OCI-LY3 (cell line): ENCODE results near the gene GRIK4.
A peak's percentile ranks its signal among the peaks of the same experiment; 100 is the strongest.

ENCODE experiments used
- H2AFZ ChIP-seq: fragments of 200-600, 300-600 bp; shearing (Covaris generic); 2 replicates; pipeline ENCODE4 v1.6.0; 2014; ENCODE audit warnings: antibody characterized with exemption, low read depth, low read length
- H3K27ac ChIP-seq: fragments of 200-600, 300-600 bp; sonication (generic); 2 replicates; pipeline ENCODE4 v1.5.1; 2014; ENCODE audit warnings: mild to moderate bottlenecking, low read length, moderate library complexity, mixed read lengths
- H3K27me3 ChIP-seq: fragments of 200-600, 300-600 bp; sonication (generic); 2 replicates; pipeline ENCODE4 v1.6.1; 2014; ENCODE audit warnings: low read depth, low read length, mixed read lengths
- H3K36me3 ChIP-seq: fragments of 200-600, 300-600 bp; sonication (generic); replicated peaks from 2 replicates; pipeline ENCODE3; 2014; ENCODE audit warnings: low read depth, low read length, mixed read lengths
- H3K4me1 ChIP-seq: fragments of 300-600, 200-600 bp; sonication (generic); 2 replicates; pipeline ENCODE4 v1.6.1; 2014; ENCODE audit warnings: low read length, mixed read lengths
- H3K4me2 ChIP-seq: fragments of 200-600, 300-600 bp; sonication (generic); 2 replicates; pipeline ENCODE4 v1.6.1; 2014; ENCODE audit warnings: low read length, mixed read lengths
- H3K4me3 ChIP-seq: fragments of 300-600, 200-600 bp; sonication (generic); 2 replicates; pipeline ENCODE4 v1.5.1; 2014; ENCODE audit warnings: antibody characterized with exemption, mild to moderate bottlenecking, low read length, moderate library complexity
- H3K79me2 ChIP-seq: fragments of 300-600, 200-600 bp; shearing (Covaris generic); 2 replicates; pipeline ENCODE4 v1.6.1; 2014; ENCODE audit warnings: mild to moderate bottlenecking, low read length, mixed read lengths
- H3K9ac ChIP-seq: fragments of 300-600, 200-600 bp; shearing (Covaris generic); 2 replicates; pipeline ENCODE4 v1.6.0; 2014; ENCODE audit warnings: mild to moderate bottlenecking, low read length, moderate library complexity
- H3K9me3 ChIP-seq: fragments of 200-600, 300-600 bp; shearing (Covaris generic); 2 replicates; pipeline ENCODE4 v1.6.1; 2014; ENCODE audit warnings: low read length, mixed read lengths; ENCODE audit not compliant: insufficient read depth
- H4K20me1 ChIP-seq: fragments of 200-600, 300-600 bp; sonication (generic); 2 replicates; pipeline ENCODE4 v1.6.1; 2016; ENCODE audit warnings: low read length, mixed read lengths; ENCODE audit not compliant: insufficient read depth
- CTCF ChIP-seq: fragments of 200-600, 300-600 bp; sonication (generic); IDR thresholded peaks from 2 replicates; pipeline ENCODE4 v1.5.1; 2014; ENCODE audit warnings: antibody characterized with exemption, low read length, low read depth
- EZH2phosphoT487 ChIP-seq: fragments of 200-600 bp; shearing (Covaris generic); IDR thresholded peaks from 2 replicates; pipeline ENCODE4 v1.6.1; 2018; ENCODE audit warnings: antibody characterized with exemption, mixed run types, low read depth

Gene GRIK4

GRCh38 chr11:120908461-120909181, 397.1 kb downstream of the GRIK4 start:
- H3K9ac ChIP-seq, result no peak overlapping the region
- no peaks in the 10 kb centered on the region for H3K4me1 ChIP-seq
- H2AFZ ChIP-seq, result no peak overlapping the region
- H3K4me2 ChIP-seq, result no peak overlapping the region
- peaks cover 38% of the 10 kb centered on the region for H3K27me3 ChIP-seq
- no peaks in the 10 kb centered on the region for H3K79me2 ChIP-seq
- no peaks in the 10 kb centered on the region for H4K20me1 ChIP-seq
- H3K36me3 ChIP-seq, result no peaks in the 10 kb centered on the region
- no peak overlapping the region for H3K4me3 ChIP-seq
- H3K27ac ChIP-seq, result no peak overlapping the region
- no peak for TF ChIP-seq EZH2phosphoT487
- no peak for TF ChIP-seq CTCF
- H3K9me3 ChIP-seq, result no peaks in the 10 kb centered on the region

- TF ChIP-seq CTCF, result no peak
- no peak for TF ChIP-seq EZH2phosphoT487
- Histone ChIP-seq H3K4me1 (no peaks in the 10 kb centered on the region), H3K9ac (no peak overlapping the region), H3K36me3 (no peaks in the 10 kb centered on the region), H4K20me1 (no peaks in the 10 kb centered on the region), H3K79me2 (no peaks in the 10 kb centered on the region), H2AFZ (no peak overlapping the region), H3K4me2 (no peak overlapping the region), H3K9me3 (no peaks in the 10 kb centered on the region), H3K27me3 (peaks cover 40% of the 10 kb centered on the region), H3K27ac (no peak overlapping the region), H3K4me3 (no peak overlapping the region)
These were observed 398.3 kb downstream of the GRIK4 start for GRCh38 chr11:120909676-120910416.

- Histone ChIP-seq H3K9ac (no peak overlapping the region), H3K9me3 (no peaks in the 10 kb centered on the region), H4K20me1 (no peaks in the 10 kb centered on the region), H3K4me3 (no peak overlapping the region), H3K79me2 (no peaks in the 10 kb centered on the region), H2AFZ (no peak overlapping the region), H3K4me2 (no peak overlapping the region), H3K36me3 (no peaks in the 10 kb centered on the region), H3K27me3 (peaks cover 44% of the 10 kb centered on the region), H3K27ac (no peak overlapping the region), H3K4me1 (no peaks in the 10 kb centered on the region)
- TF ChIP-seq CTCF (no peak), EZH2phosphoT487 (no peak)
These were observed 400.4 kb downstream of the GRIK4 start for GRCh38 chr11:120911943-120912342.

- no peaks in the 10 kb centered on the region for H3K4me1 ChIP-seq
- no peak overlapping the region for H3K9ac ChIP-seq
- H3K4me3 ChIP-seq, result no peak overlapping the region
- H3K4me2 ChIP-seq, result no peak overlapping the region
- no peak overlapping the region for H2AFZ ChIP-seq
- H3K36me3 ChIP-seq, result no peaks in the 10 kb centered on the region
- no peaks in the 10 kb centered on the region for H3K9me3 ChIP-seq
- no peak overlapping the region for H3K27ac ChIP-seq
- peaks cover 47% of the 10 kb centered on the region for H3K27me3 ChIP-seq
- TF ChIP-seq CTCF (peak; percentile 60), EZH2phosphoT487 (no peak)
- no peaks in the 10 kb centered on the region for H4K20me1 ChIP-seq
- no peaks in the 10 kb centered on the region for H3K79me2 ChIP-seq
These were observed 401.0 kb downstream of the GRIK4 start for GRCh38 chr11:120912504-120912903.
